Activated B cell treated with CpG ODN at 0.5 μM for 24 hours (primary cell): ENCODE results near the gene ANKIB1. TPM values are rescaled to one million over a fixed set of nuclear protein-coding genes. Genes with fewer than 3 reads are reported as not detected.
"Not testable (repeated sequence)": the region's sequence is repeated elsewhere in the genome, so short reads cannot be mapped to it uniquely, and the experiment has no call there.

Source experiments
- ATAC-seq: fragments of 200-7000 bp; cut with Tn5 transposase; one replicate; pipeline ENCODE4 v1.10.0; 2021; ENCODE audit warnings: low read depth, mild to moderate bottlenecking, moderate library complexity
- CTCF ChIA-PET: fragments of 350-600 bp; sonication (Branson Sonifier 250); formaldehyde crosslinking; loops from one replicate; lab custom pipeline; 2021; ENCODE audit warnings: antibody characterized with exemption; lab: Charles Lee
- POLR2A ChIA-PET: fragments of 350-600 bp; sonication (Branson Sonifier 250); formaldehyde crosslinking; loops from one replicate; lab custom pipeline; 2021; ENCODE audit warnings: antibody characterized with exemption; lab: Charles Lee
- DNase-seq: peaks from one replicate; pipeline ENCODE4 v3.0.0; 2022
- H3K27ac Mint-ChIP-seq: one replicate; pipeline ENCODE4 v1.8.0; 2020; ENCODE audit warnings: mixed read lengths
- H3K27me3 Mint-ChIP-seq: one replicate; pipeline ENCODE4 v1.8.0; 2021; ENCODE audit warnings: mixed read lengths
- H3K36me3 Mint-ChIP-seq: one replicate; pipeline ENCODE4 v1.8.0; 2021; ENCODE audit warnings: low read depth, mixed read lengths
- H3K4me1 Mint-ChIP-seq: one replicate; pipeline ENCODE4 v1.8.0; 2021; ENCODE audit warnings: mixed read lengths
- H3K4me3 Mint-ChIP-seq: one replicate; pipeline ENCODE4 v1.8.0; 2020; ENCODE audit warnings: mild to moderate bottlenecking, mixed read lengths
- H3K9me3 Mint-ChIP-seq: one replicate; pipeline ENCODE4 v1.8.0; 2020; ENCODE audit warnings: mixed read lengths
- intact Hi-C: fragments of 100-400 bp; cut with micrococcal nuclease; formaldehyde crosslinking; loops from one replicate; pipeline ENCODE4 v1.15.1; 2024
- total RNA-seq: library from RNA; stranded (reverse); gene quantifications from 2 replicates; pipeline ENCODE4 v1.2.3, GENCODE V29; 2022
- TF ChIP-seq, protein P1 (sequence below): fragments of 200-600 bp; IDR thresholded peaks from one replicate; pipeline ENCODE4 v1.8.0; 2022; ENCODE audit warnings: antibody characterized with exemption, mild to moderate bottlenecking

Gene ANKIB1
- total RNA-seq, 1 donor from 2014 or later: 50.6 TPM

DNA sequence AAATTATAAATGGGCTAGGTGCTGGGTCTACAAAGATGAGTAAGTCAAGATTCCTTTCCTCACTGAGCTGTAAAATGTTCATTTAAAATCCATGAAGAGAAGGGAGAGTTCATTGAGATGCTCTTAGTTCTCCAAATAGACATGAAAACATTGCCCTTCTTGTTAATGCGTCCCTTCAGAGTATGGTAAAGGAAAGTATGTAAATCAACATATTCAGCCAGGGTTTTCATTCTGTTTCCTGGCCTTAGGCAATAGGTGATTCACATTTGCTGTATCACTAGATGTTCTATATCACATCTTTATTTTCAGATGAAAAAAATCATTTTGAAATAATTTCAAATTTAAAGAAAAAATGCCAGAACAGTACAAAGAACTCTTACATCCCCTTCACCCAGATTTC, 5.4 kb downstream of the ANKIB1 start:
- Mint-ChIP-seq H3K4me1 (peaks cover 29% of the 10 kb centered on the region), H3K27ac (no peak overlapping the region), H3K36me3 (peaks cover 14% of the 10 kb centered on the region), H3K4me3 (no peak overlapping the region), H3K9me3 (no peaks in the 10 kb centered on the region), H3K27me3 (no peaks in the 10 kb centered on the region)
- DNase-seq (no peak), ATAC-seq (no peak)
- intact Hi-C loops: no loop called here
- TF ChIP-seq, protein P1, sequence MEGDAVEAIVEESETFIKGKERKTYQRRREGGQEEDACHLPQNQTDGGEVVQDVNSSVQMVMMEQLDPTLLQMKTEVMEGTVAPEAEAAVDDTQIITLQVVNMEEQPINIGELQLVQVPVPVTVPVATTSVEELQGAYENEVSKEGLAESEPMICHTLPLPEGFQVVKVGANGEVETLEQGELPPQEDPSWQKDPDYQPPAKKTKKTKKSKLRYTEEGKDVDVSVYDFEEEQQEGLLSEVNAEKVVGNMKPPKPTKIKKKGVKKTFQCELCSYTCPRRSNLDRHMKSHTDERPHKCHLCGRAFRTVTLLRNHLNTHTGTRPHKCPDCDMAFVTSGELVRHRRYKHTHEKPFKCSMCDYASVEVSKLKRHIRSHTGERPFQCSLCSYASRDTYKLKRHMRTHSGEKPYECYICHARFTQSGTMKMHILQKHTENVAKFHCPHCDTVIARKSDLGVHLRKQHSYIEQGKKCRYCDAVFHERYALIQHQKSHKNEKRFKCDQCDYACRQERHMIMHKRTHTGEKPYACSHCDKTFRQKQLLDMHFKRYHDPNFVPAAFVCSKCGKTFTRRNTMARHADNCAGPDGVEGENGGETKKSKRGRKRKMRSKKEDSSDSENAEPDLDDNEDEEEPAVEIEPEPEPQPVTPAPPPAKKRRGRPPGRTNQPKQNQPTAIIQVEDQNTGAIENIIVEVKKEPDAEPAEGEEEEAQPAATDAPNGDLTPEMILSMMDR: no peak
- POLR2A ChIA-PET: no interaction called here
- CTCF ChIA-PET: no interaction called here

DNA sequence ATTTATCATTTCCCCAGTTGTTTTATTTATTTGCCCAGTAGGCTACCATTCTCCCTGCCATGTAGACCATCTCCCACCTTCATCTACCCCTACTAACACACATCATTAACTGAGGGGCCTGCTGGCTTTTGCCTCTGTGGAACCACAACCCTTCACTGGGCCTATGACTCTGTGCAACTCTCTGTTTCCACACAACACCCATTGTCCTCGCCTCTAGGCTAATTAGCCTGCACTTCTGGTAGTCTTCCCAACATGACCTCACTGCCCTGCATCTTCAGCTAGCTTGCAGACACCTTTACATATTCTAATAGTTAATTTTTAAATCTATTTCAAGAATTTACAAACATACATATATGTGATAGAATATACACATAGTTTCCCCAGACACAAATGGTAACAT, 7.5 kb downstream of the ANKIB1 start:
- Mint-ChIP-seq H3K9me3 (no peaks in the 10 kb centered on the region), H3K36me3 (peaks cover 14% of the 10 kb centered on the region), H3K4me1 (peaks cover 11% of the 10 kb centered on the region), H3K4me3 (no peak overlapping the region), H3K27me3 (no peaks in the 10 kb centered on the region), H3K27ac (no peak overlapping the region)
- no peak for DNase-seq
- intact Hi-C loops: no loop called here
- CTCF ChIA-PET: no interaction called here
- POLR2A ChIA-PET: no interaction called here
- TF ChIP-seq, protein P1: no peak
- no peak for ATAC-seq

DNA sequence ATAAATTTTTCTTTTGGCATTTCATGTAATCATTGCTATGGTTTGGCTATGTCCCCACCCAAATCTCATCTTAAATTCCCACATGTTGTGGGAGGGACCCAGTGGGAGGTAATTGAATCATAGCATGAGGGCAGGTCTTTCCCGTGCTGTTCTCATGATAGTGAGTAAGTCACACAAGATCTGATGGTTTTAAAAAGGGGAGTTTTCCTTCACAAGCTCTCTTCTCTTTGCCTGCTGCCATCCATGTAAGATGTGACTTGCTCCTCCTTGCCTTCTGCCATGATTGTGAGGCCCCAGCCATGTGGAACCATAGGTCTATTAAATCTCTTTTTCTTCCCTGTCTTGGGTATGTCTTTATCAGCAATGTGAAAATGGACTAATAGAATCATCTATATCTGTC, 9.0 kb downstream of the ANKIB1 start:
- ATAC-seq, CTCF ChIA-PET, H3K4me3 Mint-ChIP-seq, intact Hi-C loops, H3K9me3 Mint-ChIP-seq, POLR2A ChIA-PET, H3K27ac Mint-ChIP-seq, DNase-seq, H3K27me3 Mint-ChIP-seq: not testable (repeated sequence)
- Mint-ChIP-seq H3K36me3 (peaks cover 14% of the 10 kb centered on the region), H3K4me1 (peaks cover 16% of the 10 kb centered on the region)

DNA sequence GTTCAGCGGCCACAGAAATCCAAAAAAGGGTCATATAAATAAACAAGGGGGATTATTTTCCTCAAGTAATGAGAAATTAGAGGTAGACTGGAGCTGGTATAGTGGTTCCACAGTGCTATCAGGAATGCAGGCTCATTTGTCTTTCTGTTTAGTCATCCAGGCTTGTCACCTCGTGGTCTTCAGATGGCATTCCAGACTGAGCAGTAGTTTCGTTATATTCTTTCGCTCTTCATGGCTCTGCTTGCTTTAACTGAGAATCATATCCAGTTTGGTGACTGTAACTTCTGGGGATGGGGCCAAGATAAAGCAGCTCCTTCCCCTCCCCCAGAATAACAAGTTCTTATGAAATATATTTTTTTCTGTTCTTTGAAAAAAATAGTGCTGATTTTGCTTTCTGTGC, 9.5 kb downstream of the ANKIB1 start:
- no peaks in the 10 kb centered on the region for H3K9me3 Mint-ChIP-seq
- POLR2A ChIA-PET: no interaction called here
- no peak overlapping the region for H3K4me3 Mint-ChIP-seq
- intact Hi-C loops: no loop called here
- peaks cover 21% of the 10 kb centered on the region for H3K4me1 Mint-ChIP-seq
- ATAC-seq (no peak), DNase-seq (no peak)
- peaks cover 14% of the 10 kb centered on the region for H3K36me3 Mint-ChIP-seq
- H3K27me3 Mint-ChIP-seq: no peaks in the 10 kb centered on the region
- TF ChIP-seq, protein P1: no peak
- no peak overlapping the region for H3K27ac Mint-ChIP-seq
- CTCF ChIA-PET: no interaction called here

DNA sequence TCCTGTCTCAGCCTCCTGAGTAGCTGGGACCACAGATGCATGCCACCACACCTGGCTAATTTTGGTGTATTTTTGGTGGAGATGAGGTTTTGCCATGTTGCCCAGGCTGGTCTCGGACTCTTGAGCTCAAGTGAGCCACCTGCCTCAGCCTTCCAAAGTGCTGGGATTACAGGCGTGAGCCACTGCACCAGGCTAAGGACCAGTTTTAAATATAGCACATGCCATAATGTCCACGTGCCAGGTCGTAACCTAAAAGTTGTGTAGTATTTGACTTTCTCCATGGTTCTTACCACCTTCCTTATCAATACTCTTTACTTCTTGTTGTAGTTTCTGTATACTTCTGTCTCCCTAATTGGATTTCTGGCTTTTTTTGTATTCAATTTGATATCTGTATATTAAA, 13.3 kb downstream of the ANKIB1 start:
- Mint-ChIP-seq H3K36me3 (peaks cover 13% of the 10 kb centered on the region), H3K4me3 (no peak overlapping the region), H3K27me3 (no peaks in the 10 kb centered on the region), H3K4me1 (peaks cover 14% of the 10 kb centered on the region), H3K27ac (no peak overlapping the region), H3K9me3 (no peaks in the 10 kb centered on the region)
- no peak for ATAC-seq
- CTCF ChIA-PET: no interaction called here
- intact Hi-C loops: no loop called here
- no peak for DNase-seq
- POLR2A ChIA-PET: interaction anchor here (0.7 kb wide), 1 partner anchor 44 kb away, joined by 3 read pairs; no protein-coding TSS in a partner anchor
- TF ChIP-seq, protein P1: no peak

DNA sequence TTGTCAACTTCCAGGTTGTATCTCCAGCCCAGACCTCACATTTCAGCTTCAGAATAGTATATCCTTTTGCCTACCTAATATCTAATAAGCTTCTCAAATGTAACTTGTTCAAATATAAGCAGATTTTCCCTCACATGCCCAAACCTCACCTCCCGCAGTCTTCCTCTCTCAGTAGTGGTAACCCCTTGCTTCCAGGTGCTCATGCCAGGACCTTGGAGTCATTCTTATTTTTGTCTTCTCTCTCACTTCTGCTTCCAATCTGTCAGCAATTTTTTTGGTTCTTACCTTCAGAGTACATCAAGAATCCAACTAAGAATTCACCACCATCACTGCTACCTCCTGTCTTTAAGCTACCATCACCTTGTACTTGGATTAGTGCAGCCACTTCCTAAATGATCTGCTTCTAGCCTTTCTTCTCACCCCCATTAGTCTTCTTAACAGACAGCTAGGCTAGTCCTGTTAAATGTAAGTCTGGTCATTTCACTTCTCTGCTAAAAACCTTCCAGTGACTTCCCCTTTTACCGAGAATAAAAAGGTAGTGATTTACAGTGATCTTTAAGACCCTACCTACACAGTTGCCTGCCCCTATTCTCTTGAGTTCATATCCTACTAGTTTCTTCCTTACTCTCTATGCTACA, 14.0 kb downstream of the ANKIB1 start:
- H3K27ac Mint-ChIP-seq: no peak overlapping the region
- intact Hi-C loops: no loop called here
- POLR2A ChIA-PET: interaction anchor here (0.6 to 1.3 kb wide), 2 partner anchors 14 to 197 kb away, joined by 4 read pairs; partner anchors contain the start of genes ANKIB1 and KRIT1

More for the DNA sequence above, 14.0 kb downstream of the ANKIB1 start:
- no peaks in the 10 kb centered on the region for H3K9me3 Mint-ChIP-seq
- H3K27me3 Mint-ChIP-seq: no peaks in the 10 kb centered on the region
- DNase-seq (no peak), ATAC-seq (peak; percentile 18)
- peaks cover 11% of the 10 kb centered on the region for H3K36me3 Mint-ChIP-seq
- TF ChIP-seq, protein P1: no peak
- CTCF ChIA-PET: no interaction called here
- no peak overlapping the region for H3K4me3 Mint-ChIP-seq
- H3K4me1 Mint-ChIP-seq: peaks cover 14% of the 10 kb centered on the region
